ENCODE measurements around the gene CDC6.
A peak's percentile ranks its signal among the peaks of the same experiment; 100 is the strongest.

The CDC6 gene

DNA sequence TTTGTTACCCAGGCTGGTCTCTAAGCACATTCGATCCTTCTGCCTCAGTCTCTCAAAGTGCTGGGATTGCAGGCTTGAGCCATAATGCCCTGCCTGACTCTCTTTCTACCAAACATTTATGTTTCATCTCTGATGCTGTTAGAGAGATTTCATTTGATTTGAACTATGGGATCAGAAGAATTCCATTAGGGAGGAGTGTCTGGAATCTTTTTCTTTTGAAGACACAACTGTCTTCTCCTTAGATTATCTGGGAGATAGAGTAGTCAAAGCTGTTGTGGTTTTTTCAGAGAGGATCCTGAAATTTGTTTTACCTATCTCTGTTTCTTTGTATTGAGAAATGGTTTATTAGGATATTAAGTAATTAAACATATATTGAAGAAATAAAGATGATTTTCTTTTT, 39.2 kb upstream of the CDC6 start:
- no peak overlapping the region for H3K4me3 ChIP-seq (ENCODE audit: control insufficient read depth, low read depth, low read length)
- TF ChIP-seq, protein P1, sequence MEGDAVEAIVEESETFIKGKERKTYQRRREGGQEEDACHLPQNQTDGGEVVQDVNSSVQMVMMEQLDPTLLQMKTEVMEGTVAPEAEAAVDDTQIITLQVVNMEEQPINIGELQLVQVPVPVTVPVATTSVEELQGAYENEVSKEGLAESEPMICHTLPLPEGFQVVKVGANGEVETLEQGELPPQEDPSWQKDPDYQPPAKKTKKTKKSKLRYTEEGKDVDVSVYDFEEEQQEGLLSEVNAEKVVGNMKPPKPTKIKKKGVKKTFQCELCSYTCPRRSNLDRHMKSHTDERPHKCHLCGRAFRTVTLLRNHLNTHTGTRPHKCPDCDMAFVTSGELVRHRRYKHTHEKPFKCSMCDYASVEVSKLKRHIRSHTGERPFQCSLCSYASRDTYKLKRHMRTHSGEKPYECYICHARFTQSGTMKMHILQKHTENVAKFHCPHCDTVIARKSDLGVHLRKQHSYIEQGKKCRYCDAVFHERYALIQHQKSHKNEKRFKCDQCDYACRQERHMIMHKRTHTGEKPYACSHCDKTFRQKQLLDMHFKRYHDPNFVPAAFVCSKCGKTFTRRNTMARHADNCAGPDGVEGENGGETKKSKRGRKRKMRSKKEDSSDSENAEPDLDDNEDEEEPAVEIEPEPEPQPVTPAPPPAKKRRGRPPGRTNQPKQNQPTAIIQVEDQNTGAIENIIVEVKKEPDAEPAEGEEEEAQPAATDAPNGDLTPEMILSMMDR (conservative IDR thresholded peaks at IDR 0.05; ENCODE audit: control insufficient read depth, insufficient read depth, low read depth, low read length), result no peak
- DNase-seq (ENCODE audit: low read depth), result no peak

DNA sequence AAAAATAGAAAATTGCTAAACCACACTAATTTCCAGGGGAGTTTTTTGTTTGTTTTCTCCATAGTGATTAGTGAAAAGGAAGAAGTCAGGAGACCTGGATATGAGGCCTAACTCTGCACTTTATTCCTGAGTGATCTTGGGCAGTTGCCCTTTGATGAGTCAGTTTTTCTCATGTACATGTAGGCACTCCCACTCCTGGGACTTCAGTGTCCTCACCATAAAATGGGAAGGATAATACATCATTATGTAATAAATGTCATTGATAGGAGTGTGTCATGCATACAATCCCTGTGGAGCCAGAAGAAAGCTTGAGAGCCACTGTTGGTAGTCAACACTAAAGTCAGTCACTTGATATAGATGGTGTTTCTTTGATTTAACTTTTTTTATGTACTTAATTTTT, 36.1 kb upstream of the CDC6 start:
- no peak overlapping the region for H3K4me3 ChIP-seq (ENCODE audit: control insufficient read depth, low read depth, low read length)
- TF ChIP-seq, protein P1 (conservative IDR thresholded peaks at IDR 0.05; ENCODE audit: control insufficient read depth, insufficient read depth, low read depth, low read length), result no peak
- DNase-seq (ENCODE audit: low read depth), result peak; percentile 96

DNA sequence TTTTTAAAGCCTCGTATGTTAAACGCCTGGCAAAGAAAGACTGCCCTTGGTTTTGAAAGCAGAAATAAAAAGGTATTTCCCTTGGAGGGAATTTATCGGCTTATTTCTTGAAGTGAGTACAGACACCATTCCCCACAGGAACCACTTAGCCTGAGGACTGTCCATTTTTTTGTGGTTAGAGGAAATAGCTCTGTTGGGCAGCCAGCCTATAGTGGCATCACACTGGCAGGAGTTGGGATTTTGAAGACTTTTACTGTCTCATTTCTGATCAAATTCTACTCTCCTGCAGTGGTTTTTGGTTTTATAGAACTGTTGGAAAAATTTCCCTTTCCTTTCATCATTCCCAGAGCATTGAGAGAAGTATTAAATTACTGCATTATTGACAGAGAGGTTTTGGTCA, 34.1 kb upstream of the CDC6 start:
- DNase-seq (ENCODE audit: low read depth), result no peak
- H3K4me3 ChIP-seq (ENCODE audit: control insufficient read depth, low read depth, low read length), result no peak overlapping the region
- TF ChIP-seq, protein P1 (conservative IDR thresholded peaks at IDR 0.05; ENCODE audit: control insufficient read depth, insufficient read depth, low read depth, low read length), result no peak

GRCh38 chr17:40259505-40259904, 28.2 kb upstream of the CDC6 start:
- no peak for DNase-seq (ENCODE audit: low read depth)
- TF ChIP-seq, protein P1 (conservative IDR thresholded peaks at IDR 0.05; ENCODE audit: control insufficient read depth, insufficient read depth, low read depth, low read length), result no peak

DNA sequence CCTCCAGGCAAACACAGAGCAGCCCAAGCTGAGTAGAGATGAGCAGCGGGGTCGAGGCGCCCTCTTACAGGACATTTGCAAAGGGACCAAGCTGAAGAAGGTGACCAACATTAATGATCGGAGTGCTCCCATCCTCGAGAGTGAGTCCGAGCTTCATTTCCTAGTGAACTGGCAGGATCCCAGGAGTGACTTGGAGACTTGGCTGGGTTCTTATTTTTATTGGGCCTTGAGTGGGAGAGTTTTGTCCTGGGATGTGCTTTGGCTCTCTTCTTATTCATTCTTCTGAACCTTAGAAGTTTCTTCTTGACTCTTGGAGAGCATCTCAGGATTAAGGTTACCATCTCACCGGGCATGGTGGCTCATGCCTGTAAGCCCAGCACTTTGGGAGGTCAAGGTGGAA, 27.2 kb upstream of the CDC6 start:
- TF ChIP-seq, protein P1 (conservative IDR thresholded peaks at IDR 0.05; ENCODE audit: control insufficient read depth, insufficient read depth, low read depth, low read length), result no peak
- DNase-seq (ENCODE audit: low read depth), result peak; percentile 30
- H3K4me3 ChIP-seq (ENCODE audit: control insufficient read depth, low read depth, low read length), result no peak overlapping the region

More at GRCh38 chr17:40259505-40259904, 28.2 kb upstream of the CDC6 start:
- no peak overlapping the region for H3K4me3 ChIP-seq (ENCODE audit: control insufficient read depth, low read depth, low read length)

DNA sequence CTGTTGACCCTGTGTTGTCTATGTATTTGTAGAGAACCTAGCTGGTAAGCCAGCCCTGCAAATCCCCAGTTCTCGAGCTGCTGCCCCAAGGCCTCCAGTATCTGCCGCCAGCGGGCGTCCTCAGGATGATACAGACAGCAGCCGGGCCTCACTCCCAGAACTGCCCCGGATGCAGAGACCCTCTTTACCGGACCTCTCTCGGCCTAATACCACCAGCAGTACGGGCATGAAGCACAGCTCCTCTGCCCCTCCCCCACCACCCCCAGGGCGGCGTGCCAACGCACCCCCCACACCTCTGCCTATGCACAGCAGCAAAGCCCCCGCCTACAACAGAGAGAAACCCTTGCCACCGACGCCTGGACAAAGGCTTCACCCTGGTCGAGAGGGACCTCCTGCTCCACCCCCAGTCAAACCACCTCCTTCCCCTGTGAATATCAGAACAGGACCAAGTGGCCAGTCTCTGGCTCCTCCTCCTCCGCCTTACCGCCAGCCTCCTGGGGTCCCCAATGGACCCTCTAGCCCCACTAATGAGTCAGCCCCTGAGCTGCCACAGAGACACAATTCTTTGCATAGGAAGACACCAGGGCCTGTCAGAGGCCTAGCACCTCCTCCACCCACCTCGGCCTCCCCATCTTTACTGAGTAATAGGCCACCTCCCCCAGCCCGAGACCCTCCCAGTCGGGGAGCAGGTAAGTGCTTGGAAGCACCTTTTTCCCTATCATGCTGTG, 23.1 kb upstream of the CDC6 start:
- no peak for DNase-seq (ENCODE audit: low read depth)
- no peak overlapping the region for H3K4me3 ChIP-seq (ENCODE audit: control insufficient read depth, low read depth, low read length)
- TF ChIP-seq, protein P1 (conservative IDR thresholded peaks at IDR 0.05; ENCODE audit: control insufficient read depth, insufficient read depth, low read depth, low read length), result no peak

Data from fibroblast of mammary gland (primary cell).